NCI-H1436 (cell line): ENCODE measurements around the gene PHLDA2.
"Not testable (repeated sequence)": the region's sequence is repeated elsewhere in the genome, so short reads cannot be mapped to it uniquely, and the experiment has no call there.

Experiments used
- DNase-seq: peaks from one replicate; lab custom pipeline; 2025; lab: John Stamatoyannopoulos, UW

Gene PHLDA2

GRCh38 chr11:2945031-2945756 is 16.0 kb upstream of the PHLDA2 start:
- no peak for DNase-seq

- DNase-seq: no peak
Measured at GRCh38 chr11:2944530-2944929, 15.3 kb upstream of the PHLDA2 start.

GRCh38 chr11:2943711-2944118 is 14.5 kb upstream of the PHLDA2 start:
- DNase-seq: no peak

- no peak for DNase-seq
Measured at GRCh38 chr11:2942872-2943710, 13.9 kb upstream of the PHLDA2 start.

GRCh38 chr11:2942447-2942846 is 13.2 kb upstream of the PHLDA2 start:
- no peak for DNase-seq

GRCh38 chr11:2940921-2941821 is 12.0 kb upstream of the PHLDA2 start:
- DNase-seq: no peak

GRCh38 chr11:2940147-2940920 is 11.1 kb upstream of the PHLDA2 start:
- DNase-seq: no peak

GRCh38 chr11:2938458-2939418 is 9.5 kb upstream of the PHLDA2 start:
- not testable (repeated sequence) for DNase-seq

GRCh38 chr11:2937641-2938457 is 8.6 kb upstream of the PHLDA2 start:
- DNase-seq: not testable (repeated sequence)

GRCh38 chr11:2934611-2935239 is 5.5 kb upstream of the PHLDA2 start:
- DNase-seq: no peak

- DNase-seq: no peak
Measured at GRCh38 chr11:2934021-2934550, 4.9 kb upstream of the PHLDA2 start.

GRCh38 chr11:2933375-2934020 is 4.3 kb upstream of the PHLDA2 start:
- no peak for DNase-seq

GRCh38 chr11:2932850-2933251 is 3.6 kb upstream of the PHLDA2 start:
- no peak for DNase-seq

GRCh38 chr11:2931771-2932738 is 2.8 kb upstream of the PHLDA2 start:
- no peak for DNase-seq

GRCh38 chr11:2931420-2931746 is 2.2 kb upstream of the PHLDA2 start:
- no peak for DNase-seq

- DNase-seq: no peak
Measured at GRCh38 chr11:2930704-2931419, 1.6 kb upstream of the PHLDA2 start.
